ENCODE measurements around the gene GDPD5.
A peak's percentile ranks its signal among the peaks of the same experiment; 100 is the strongest.

The GDPD5 gene, protein sequence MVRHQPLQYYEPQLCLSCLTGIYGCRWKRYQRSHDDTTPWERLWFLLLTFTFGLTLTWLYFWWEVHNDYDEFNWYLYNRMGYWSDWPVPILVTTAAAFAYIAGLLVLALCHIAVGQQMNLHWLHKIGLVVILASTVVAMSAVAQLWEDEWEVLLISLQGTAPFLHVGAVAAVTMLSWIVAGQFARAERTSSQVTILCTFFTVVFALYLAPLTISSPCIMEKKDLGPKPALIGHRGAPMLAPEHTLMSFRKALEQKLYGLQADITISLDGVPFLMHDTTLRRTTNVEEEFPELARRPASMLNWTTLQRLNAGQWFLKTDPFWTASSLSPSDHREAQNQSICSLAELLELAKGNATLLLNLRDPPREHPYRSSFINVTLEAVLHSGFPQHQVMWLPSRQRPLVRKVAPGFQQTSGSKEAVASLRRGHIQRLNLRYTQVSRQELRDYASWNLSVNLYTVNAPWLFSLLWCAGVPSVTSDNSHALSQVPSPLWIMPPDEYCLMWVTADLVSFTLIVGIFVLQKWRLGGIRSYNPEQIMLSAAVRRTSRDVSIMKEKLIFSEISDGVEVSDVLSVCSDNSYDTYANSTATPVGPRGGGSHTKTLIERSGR

DNA sequence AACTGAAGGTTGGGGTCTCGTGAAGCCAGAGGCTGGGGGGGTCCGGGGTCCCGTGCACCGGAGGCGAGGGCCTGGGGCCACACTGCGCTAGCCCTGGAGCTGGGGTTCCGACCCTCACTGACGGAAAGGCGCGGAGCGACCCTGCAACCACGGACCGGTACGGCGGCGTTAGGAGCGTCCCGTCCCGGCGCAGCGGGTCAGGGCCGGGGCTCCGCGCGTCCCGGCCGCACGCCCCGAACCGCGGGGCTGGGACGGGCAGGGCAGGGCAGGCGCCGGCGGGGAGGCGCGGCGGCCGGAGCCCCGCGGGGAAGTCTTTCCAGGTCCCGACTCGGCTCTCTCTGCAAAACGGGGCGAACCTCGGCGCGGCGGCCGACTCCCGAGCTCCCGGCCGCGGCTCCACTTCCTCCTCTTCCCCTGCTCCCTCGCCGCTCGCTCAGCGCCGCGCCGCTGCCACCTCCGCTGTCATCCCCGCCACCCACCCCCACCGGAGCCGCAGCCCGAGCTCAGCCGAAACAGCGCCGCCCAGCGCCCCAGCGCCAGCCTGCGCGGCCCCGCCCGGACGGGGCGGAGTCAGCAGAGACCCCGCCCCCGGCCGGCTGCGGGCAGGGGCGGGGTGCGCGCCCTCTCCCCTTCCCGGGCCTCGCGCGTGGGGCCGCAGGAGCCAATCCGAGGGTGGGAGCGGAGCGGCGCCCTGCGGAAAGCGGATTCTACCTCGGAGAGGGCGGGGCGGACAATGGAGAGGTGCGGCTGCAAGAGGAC, at the start of gene GDPD5:
Gene GDPD5, minus strand, starts transcription at position 509 of the 759 bp plus-strand sequence. CDS start 48,206 bp downstream, outside the sequence.
- Histone ChIP-seq H3K9ac (ENCODE audit: low read length in 2 of 2) (peak within 1 kb of the TSS; percentile 28 to 36), H3K4me1 (ENCODE audit: control insufficient read depth, insufficient read depth, low read length) (peaks cover 10% of the 10 kb centered on the region), H3K36me3 (ENCODE audit: control insufficient read depth in 2 of 2, insufficient read depth in 2 of 2, low read length in 2 of 2) (no peaks in the 10 kb centered on the region), H3K27me3 (ENCODE audit: control insufficient read depth in 1 of 2, insufficient read depth in 2 of 2, low read length in 2 of 2) (peaks cover 11 to 13% of the 10 kb centered on the region in 2 donors), H3K27ac (ENCODE audit: low read length) (no peak within 1 kb of the TSS), H3K4me3 (ENCODE audit: low read length in 2 of 2) (peak within 1 kb of the TSS; percentile 67 to 82), H3K9me3 (ENCODE audit: control insufficient read depth in 2 of 2, low read length in 2 of 2) (no peaks in the 10 kb centered on the region)

GRCh38 chr11:75574698-75575602, 49.2 kb upstream of the GDPD5 start:
- Histone ChIP-seq H3K27ac (ENCODE audit: low read length) (peak overlapping the region; percentile 53), H3K4me1 (ENCODE audit: control insufficient read depth, insufficient read depth, low read length) (peaks cover 21% of the 10 kb centered on the region), H3K9ac (ENCODE audit: low read length in 2 of 2) (no peak overlapping the region), H3K27me3 (ENCODE audit: control insufficient read depth in 1 of 2, insufficient read depth in 2 of 2, low read length in 2 of 2) (no peaks in the 10 kb centered on the region), H3K4me3 (ENCODE audit: low read length in 2 of 2) (no peak overlapping the region), H3K9me3 (ENCODE audit: control insufficient read depth in 2 of 2, low read length in 2 of 2) (no peaks in the 10 kb centered on the region), H3K36me3 (ENCODE audit: control insufficient read depth in 2 of 2, insufficient read depth in 2 of 2, low read length in 2 of 2) (peaks cover 39 to 41% of the 10 kb centered on the region in 2 donors)

DNA sequence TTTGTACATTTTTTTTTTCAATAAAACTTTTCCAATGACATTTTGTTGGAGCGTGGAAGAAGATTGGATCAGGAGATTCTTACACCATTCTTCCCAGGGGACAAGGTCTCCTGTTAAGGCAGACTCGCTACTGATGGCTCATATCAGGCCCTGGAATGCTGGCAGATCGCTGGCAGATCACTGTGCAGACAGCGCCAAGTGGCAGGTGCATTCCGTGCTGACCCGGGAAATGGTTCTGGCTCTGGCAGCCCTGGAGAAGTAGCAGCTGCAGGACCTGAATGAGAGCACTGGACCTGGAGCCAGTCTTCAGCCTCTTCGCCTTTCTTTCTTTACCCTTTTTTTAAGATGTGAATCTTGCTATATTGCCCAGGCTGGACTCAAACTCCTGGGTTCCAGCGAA, 47.0 kb upstream of the GDPD5 start:
- no peak overlapping the region for H3K9ac ChIP-seq (ENCODE audit: low read length in 2 of 2)
- H3K36me3 ChIP-seq (ENCODE audit: control insufficient read depth in 2 of 2, insufficient read depth in 2 of 2, low read length in 2 of 2) = peaks cover 60 to 61% of the 10 kb centered on the region in 2 donors
- H3K4me1 ChIP-seq (ENCODE audit: control insufficient read depth, insufficient read depth, low read length) = peaks cover 30% of the 10 kb centered on the region

DNA sequence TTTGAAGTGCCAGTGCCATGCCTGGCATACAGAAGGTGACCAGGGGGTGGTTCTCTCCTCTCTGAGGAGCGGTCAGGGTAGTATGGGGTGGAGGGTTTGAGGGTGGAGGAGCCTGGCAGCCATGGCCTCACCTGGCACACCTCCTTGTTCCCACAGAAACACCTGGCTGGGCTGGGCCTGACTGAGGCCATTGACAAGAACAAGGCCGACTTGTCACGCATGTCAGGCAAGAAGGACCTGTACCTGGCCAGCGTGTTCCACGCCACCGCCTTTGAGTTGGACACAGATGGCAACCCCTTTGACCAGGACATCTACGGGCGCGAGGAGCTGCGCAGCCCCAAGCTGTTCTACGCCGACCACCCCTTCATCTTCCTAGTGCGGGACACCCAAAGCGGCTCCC, 45.9 kb upstream of the GDPD5 start:
- Histone ChIP-seq H3K27ac (ENCODE audit: low read length) (no peak overlapping the region), H3K9ac (ENCODE audit: low read length in 2 of 2) (no peak overlapping the region), H3K27me3 (ENCODE audit: control insufficient read depth in 1 of 2, insufficient read depth in 2 of 2, low read length in 2 of 2) (no peaks in the 10 kb centered on the region), H3K36me3 (ENCODE audit: control insufficient read depth in 2 of 2, insufficient read depth in 2 of 2, low read length in 2 of 2) (peaks cover 70 to 71% of the 10 kb centered on the region in 2 donors), H3K4me3 (ENCODE audit: low read length in 2 of 2) (no peak overlapping the region), H3K9me3 (ENCODE audit: control insufficient read depth in 2 of 2, low read length in 2 of 2) (no peaks in the 10 kb centered on the region), H3K4me1 (ENCODE audit: control insufficient read depth, insufficient read depth, low read length) (peaks cover 35% of the 10 kb centered on the region)

More for the DNA sequence above, 47.0 kb upstream of the GDPD5 start:
- Histone ChIP-seq H3K27ac (ENCODE audit: low read length) (peak overlapping the region; percentile 53), H3K27me3 (ENCODE audit: control insufficient read depth in 1 of 2, insufficient read depth in 2 of 2, low read length in 2 of 2) (no peaks in the 10 kb centered on the region), H3K4me3 (ENCODE audit: low read length in 2 of 2) (no peak overlapping the region), H3K9me3 (ENCODE audit: control insufficient read depth in 2 of 2, low read length in 2 of 2) (no peaks in the 10 kb centered on the region)

- Histone ChIP-seq H3K9me3 (ENCODE audit: control insufficient read depth in 2 of 2, low read length in 2 of 2) (no peaks in the 10 kb centered on the region), H3K9ac (ENCODE audit: low read length in 2 of 2) (no peak overlapping the region), H3K4me1 (ENCODE audit: control insufficient read depth, insufficient read depth, low read length) (peaks cover 43% of the 10 kb centered on the region), H3K27me3 (ENCODE audit: control insufficient read depth in 1 of 2, insufficient read depth in 2 of 2, low read length in 2 of 2) (no peaks in the 10 kb centered on the region), H3K4me3 (ENCODE audit: low read length in 2 of 2) (no peak overlapping the region), H3K27ac (ENCODE audit: low read length) (peak overlapping the region; percentile 11), H3K36me3 (ENCODE audit: control insufficient read depth in 2 of 2, insufficient read depth in 2 of 2, low read length in 2 of 2) (peaks cover 71 to 72% of the 10 kb centered on the region in 2 donors)
Measured at GRCh38 chr11:75570559-75571139, 44.9 kb upstream of the GDPD5 start.

- H3K4me3 ChIP-seq (ENCODE audit: low read length in 2 of 2) = no peak overlapping the region
- peaks cover 62% of the 10 kb centered on the region for H3K4me1 ChIP-seq (ENCODE audit: control insufficient read depth, insufficient read depth, low read length)
- no peaks in the 10 kb centered on the region for H3K27me3 ChIP-seq (ENCODE audit: control insufficient read depth in 1 of 2, insufficient read depth in 2 of 2, low read length in 2 of 2)
- H3K9ac ChIP-seq (ENCODE audit: low read length in 2 of 2) = no peak overlapping the region
- H3K36me3 ChIP-seq (ENCODE audit: control insufficient read depth in 2 of 2, insufficient read depth in 2 of 2, low read length in 2 of 2) = peaks cover 65 to 66% of the 10 kb centered on the region in 2 donors
- no peaks in the 10 kb centered on the region for H3K9me3 ChIP-seq (ENCODE audit: control insufficient read depth in 2 of 2, low read length in 2 of 2)
- no peak overlapping the region for H3K27ac ChIP-seq (ENCODE audit: low read length)
Measured at GRCh38 chr11:75568616-75569219, 43.0 kb upstream of the GDPD5 start.

DNA sequence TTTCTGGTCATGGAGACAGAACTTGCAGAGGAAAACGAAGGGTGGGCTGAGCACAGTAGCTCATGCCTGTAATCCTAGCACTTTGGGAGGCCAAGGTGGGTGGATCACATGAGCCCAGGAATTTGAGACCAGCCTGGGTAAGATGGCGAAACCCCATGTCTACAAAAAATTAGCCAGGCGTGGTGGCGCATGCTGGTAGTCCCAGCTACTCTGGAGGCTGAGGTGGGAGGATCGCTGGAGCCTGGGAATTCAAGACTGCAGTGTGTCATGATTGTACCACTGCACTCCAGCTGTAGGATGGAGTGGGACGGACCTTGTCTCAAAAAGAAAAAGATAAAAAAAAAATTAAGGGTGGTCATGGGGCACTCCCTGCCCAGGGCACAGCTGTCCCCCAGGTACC, 42.2 kb upstream of the GDPD5 start:
- no peak overlapping the region for H3K4me3 ChIP-seq (ENCODE audit: low read length in 2 of 2)
- H3K9ac ChIP-seq (ENCODE audit: low read length in 2 of 2) = peak overlapping the region in 1 of 2 donors; percentile 42
- H3K4me1 ChIP-seq (ENCODE audit: control insufficient read depth, insufficient read depth, low read length) = peaks cover 67% of the 10 kb centered on the region
- H3K36me3 ChIP-seq (ENCODE audit: control insufficient read depth in 2 of 2, insufficient read depth in 2 of 2, low read length in 2 of 2) = peaks cover 58 to 59% of the 10 kb centered on the region in 2 donors
- no peaks in the 10 kb centered on the region for H3K27me3 ChIP-seq (ENCODE audit: control insufficient read depth in 1 of 2, insufficient read depth in 2 of 2, low read length in 2 of 2)
- H3K27ac ChIP-seq (ENCODE audit: low read length) = no peak overlapping the region
- no peaks in the 10 kb centered on the region for H3K9me3 ChIP-seq (ENCODE audit: control insufficient read depth in 2 of 2, low read length in 2 of 2)

GRCh38 chr11:75566763-75567279, 41.1 kb upstream of the GDPD5 start:
- H3K27ac ChIP-seq (ENCODE audit: low read length) = no peak overlapping the region
- no peaks in the 10 kb centered on the region for H3K9me3 ChIP-seq (ENCODE audit: control insufficient read depth in 2 of 2, low read length in 2 of 2)
- peaks cover 62% of the 10 kb centered on the region for H3K4me1 ChIP-seq (ENCODE audit: control insufficient read depth, insufficient read depth, low read length)
- H3K27me3 ChIP-seq (ENCODE audit: control insufficient read depth in 1 of 2, insufficient read depth in 2 of 2, low read length in 2 of 2) = no peaks in the 10 kb centered on the region
- H3K4me3 ChIP-seq (ENCODE audit: low read length in 2 of 2) = no peak overlapping the region
- peaks cover 49 to 50% of the 10 kb centered on the region in 2 donors for H3K36me3 ChIP-seq (ENCODE audit: control insufficient read depth in 2 of 2, insufficient read depth in 2 of 2, low read length in 2 of 2)
- no peak overlapping the region for H3K9ac ChIP-seq (ENCODE audit: low read length in 2 of 2)

DNA sequence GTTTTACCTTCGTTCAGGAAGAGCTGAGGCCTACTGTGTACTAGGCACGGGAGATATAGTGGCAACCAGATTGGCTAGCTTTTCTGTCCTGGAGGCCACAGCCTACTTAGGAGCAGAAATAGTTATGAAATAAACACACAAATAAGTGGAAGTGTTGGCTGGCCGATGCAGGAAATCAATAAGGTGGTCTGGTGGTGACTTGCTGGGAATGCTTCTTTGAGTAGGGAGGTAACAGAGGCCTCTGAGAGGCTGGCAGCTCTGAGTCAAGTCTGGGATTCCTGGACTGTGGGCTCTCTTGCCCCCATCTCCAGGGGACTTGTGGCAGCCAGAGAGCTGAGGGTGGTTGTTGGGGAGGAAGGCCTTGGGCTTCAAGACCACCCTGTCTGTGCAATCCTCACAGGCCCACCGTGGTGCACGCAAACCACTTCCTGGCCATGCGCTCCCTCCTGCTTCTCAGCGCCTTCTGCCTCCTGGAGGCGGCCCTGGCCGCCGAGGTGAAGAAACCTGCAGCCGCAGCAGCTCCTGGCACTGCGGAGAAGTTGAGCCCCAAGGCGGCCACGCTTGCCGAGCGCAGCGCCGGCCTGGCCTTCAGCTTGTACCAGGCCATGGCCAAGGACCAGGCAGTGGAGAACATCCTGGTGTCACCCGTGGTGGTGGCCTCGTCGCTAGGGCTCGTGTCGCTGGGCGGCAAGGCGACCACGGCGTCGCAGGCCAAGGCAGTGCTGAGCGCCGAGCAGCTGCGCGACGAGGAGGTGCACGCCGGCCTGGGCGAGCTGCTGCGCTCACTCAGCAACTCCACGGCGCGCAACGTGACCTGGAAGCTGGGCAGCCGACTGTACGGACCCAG, 40.4 kb upstream of the GDPD5 start:
- H3K9me3 ChIP-seq (ENCODE audit: control insufficient read depth in 2 of 2, low read length in 2 of 2) = no peaks in the 10 kb centered on the region
- peak overlapping the region in 1 of 2 donors; percentile 96 for H3K4me3 ChIP-seq (ENCODE audit: low read length in 2 of 2)
- H3K36me3 ChIP-seq (ENCODE audit: control insufficient read depth in 2 of 2, insufficient read depth in 2 of 2, low read length in 2 of 2) = peaks cover 42 to 43% of the 10 kb centered on the region in 2 donors
- no peaks in the 10 kb centered on the region for H3K27me3 ChIP-seq (ENCODE audit: control insufficient read depth in 1 of 2, insufficient read depth in 2 of 2, low read length in 2 of 2)
- peak overlapping the region; percentile 99 for H3K27ac ChIP-seq (ENCODE audit: low read length)
- H3K4me1 ChIP-seq (ENCODE audit: control insufficient read depth, insufficient read depth, low read length) = peaks cover 69% of the 10 kb centered on the region
- peak overlapping the region in 1 of 2 donors; percentile 55 for H3K9ac ChIP-seq (ENCODE audit: low read length in 2 of 2)

All from stomach smooth muscle (tissue), 2 donors.